Measurements from ENCODE around the gene STK24.

DNA sequence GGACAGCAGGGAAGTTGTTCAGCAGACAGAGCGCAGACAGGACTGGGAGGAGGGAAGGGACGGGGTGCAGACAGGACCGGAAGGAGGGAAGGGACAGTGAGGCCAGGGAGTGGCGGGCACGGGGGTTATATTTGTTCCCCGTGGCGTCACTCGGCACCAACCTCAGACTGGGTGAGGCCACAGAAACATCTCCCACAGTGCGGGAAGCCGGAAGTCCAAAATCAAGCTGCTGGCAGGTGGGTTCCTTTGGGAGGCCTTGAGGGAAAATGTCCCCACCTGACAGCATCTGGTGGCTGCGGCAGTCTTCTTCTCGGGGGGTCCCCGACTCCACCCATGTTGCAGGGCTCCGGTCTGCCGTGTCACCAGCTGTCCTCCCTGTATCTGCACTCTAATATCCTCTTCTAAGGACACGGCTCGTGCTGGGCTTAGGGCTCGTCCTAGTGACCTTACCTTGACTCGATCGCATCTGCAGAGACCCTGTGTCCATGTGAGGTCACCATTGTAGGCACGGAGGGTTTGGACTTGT, 133.0 kb downstream of the STK24 start:
- TF ChIP-seq, protein P1, sequence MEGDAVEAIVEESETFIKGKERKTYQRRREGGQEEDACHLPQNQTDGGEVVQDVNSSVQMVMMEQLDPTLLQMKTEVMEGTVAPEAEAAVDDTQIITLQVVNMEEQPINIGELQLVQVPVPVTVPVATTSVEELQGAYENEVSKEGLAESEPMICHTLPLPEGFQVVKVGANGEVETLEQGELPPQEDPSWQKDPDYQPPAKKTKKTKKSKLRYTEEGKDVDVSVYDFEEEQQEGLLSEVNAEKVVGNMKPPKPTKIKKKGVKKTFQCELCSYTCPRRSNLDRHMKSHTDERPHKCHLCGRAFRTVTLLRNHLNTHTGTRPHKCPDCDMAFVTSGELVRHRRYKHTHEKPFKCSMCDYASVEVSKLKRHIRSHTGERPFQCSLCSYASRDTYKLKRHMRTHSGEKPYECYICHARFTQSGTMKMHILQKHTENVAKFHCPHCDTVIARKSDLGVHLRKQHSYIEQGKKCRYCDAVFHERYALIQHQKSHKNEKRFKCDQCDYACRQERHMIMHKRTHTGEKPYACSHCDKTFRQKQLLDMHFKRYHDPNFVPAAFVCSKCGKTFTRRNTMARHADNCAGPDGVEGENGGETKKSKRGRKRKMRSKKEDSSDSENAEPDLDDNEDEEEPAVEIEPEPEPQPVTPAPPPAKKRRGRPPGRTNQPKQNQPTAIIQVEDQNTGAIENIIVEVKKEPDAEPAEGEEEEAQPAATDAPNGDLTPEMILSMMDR (conservative IDR thresholded peaks at IDR 0.05; ENCODE audit: low read length) = no peak
- TF ChIP-seq EZH2phosphoT487 (IDR thresholded peaks at IDR 0.05; ENCODE audit: borderline replicate concordance) = no peak

Data from Loucy (cell line).